ENCODE measurements around the gene CDCP1.

GRCh38 chr3:45128950-45129349 lies 17.2 kb downstream of the CDCP1 start:
- TF ChIP-seq CTCF (IDR thresholded peaks at IDR 0.05) (no peak), EZH2 (IDR thresholded peaks at IDR 0.05; ENCODE audit: borderline replicate concordance, insufficient read depth, low read depth, low read length, poor library complexity, severe bottlenecking) (no peak)
